GM18526 (cell line): ENCODE results near the gene IL17B.

ENCODE experiments used
- POLR2A ChIP-seq: IDR thresholded peaks from 3 replicates; pipeline ENCODE4 v1.6.1; 2011; ENCODE audit not compliant: insufficient read length; ENCODE audit errors: extremely low read depth

Gene IL17B

DNA sequence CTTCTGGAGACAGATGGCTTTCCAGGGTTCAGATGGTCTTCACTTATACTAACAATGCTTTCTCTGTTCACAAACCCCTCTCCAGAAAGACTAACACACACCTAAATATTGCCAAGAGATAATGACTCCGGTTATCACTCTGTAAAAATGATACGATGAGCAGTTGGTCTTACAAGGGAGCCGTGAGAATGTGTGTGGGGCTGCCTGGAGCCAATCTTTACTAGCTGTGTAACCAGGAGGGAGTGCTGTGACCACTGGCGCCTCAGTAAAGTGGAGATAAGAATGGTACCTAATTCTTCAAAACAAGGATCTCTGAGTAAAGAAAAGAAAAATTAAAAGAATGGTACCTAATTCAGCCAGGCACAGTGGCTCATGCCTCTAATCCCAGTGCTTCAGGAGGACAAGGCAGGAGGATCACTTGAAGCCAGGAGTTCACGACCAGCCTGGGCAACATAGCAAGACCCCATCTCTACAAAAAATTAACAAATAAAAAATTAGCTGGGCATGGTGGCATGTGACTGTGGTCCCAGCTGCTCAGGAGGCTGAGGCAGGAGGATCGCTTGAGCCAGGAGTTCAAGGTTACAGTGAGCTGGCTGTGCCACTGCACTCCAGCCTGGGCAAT lies 39.9 kb upstream of the IL17B start:
- TF ChIP-seq POLR2A = no peak

DNA sequence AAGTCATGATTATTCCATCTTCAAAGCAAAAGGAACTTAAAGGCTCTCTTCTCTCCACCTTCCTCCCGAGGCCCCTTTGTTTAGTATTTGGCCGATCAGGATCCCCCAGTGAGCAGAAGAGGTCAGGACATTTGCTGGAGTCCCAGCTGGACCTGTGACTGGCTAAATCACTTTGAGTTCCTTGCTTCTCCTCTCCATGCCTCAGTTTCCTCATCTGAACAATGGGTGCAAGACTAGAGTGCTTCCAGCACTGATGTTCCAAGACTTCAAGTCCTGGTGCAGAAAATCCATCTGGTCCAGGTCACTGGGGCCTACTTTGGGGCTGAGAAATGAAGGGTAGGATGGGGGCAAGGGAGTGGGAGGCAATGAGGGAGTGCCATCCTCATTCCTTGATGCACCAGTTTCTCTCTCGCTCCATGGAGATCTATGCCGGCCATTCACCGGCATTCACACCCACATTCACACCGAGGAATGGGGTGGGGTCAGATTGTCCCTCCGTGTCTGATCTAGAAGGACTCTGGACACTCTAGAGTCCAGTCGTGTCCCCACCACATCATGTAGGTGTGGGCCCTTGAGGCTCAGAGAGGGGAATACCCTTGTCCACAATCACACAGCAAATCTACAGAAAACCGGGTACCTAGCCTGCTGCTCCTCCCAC lies 38.7 kb upstream of the IL17B start:
- TF ChIP-seq POLR2A = no peak

DNA sequence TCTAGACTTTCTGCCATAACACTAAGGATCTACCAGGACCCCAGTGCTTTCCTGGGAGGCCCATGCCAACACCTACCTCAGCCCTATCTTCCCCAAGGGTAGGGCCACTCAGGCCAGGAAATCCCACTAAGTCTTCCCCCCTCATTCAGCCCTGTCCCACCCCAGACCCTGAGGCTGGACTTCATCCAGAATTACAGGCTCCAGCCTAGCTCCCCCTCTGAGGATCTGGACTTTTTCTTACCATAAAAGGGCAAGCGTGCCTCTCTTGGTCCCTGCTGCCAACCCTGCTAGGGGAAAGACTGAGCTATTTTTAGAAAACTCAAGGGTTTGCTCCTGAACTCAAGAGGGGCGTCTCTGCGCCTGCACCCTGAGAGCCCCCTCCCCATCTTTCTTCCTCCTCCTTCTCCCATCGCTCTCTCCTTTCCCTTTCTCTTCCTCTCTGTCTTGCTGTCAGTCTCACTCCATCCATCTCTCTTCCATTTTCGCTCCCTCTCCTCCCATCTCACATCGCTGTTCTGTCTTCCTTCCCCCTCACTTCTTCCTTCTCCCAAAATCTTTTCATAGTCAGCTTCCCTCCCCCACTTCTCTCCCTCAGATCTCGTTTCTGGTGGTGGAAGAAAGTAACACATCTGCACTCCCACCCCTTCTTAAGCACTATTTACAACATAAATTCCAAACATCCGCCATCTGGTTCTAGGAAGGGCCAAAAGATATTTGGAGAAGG lies 38.1 kb upstream of the IL17B start:
- no peak for TF ChIP-seq POLR2A

DNA sequence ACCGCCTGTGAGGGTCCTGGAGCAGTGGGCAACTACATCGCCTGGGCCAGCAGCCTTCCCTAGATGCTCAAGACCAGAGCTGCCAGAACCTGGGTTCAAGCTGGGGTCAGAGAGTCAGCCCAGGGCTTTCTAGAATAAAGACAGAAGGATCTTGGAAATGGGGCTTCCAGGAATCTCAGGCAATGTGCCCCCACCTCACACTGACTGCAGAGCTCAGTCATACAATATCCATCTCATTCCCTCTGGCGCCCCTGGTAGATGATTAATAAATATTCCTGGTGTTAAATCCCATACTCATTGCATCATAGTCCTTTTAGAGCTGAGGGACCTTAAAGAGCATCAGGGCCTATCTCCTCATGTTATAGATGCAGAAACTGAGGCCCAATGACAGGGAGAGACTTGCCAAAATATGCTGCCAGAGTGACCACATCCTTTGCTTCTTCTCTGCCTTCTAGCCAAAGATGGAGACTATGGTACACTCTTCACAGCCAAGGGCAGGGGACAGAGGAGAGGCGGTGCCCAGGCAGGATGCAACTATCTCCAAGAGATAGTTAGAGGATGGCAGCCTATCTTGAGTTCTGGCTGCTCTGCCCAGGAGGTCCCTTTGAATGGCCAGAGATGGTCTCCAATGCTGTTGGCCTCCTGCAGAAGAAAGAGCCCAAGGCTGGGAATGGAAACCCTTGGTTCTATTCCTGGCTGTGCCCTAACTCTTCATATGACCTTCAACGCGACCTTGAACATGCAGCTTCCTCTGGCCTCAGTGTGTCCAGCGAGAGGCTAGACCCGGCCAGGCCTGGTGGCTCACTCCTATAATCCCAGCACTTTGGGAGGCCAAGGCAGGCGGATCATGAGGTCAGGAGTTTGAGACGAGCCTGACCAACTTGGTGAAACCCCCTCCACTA lies 36.2 kb upstream of the IL17B start:
- TF ChIP-seq POLR2A = no peak

DNA sequence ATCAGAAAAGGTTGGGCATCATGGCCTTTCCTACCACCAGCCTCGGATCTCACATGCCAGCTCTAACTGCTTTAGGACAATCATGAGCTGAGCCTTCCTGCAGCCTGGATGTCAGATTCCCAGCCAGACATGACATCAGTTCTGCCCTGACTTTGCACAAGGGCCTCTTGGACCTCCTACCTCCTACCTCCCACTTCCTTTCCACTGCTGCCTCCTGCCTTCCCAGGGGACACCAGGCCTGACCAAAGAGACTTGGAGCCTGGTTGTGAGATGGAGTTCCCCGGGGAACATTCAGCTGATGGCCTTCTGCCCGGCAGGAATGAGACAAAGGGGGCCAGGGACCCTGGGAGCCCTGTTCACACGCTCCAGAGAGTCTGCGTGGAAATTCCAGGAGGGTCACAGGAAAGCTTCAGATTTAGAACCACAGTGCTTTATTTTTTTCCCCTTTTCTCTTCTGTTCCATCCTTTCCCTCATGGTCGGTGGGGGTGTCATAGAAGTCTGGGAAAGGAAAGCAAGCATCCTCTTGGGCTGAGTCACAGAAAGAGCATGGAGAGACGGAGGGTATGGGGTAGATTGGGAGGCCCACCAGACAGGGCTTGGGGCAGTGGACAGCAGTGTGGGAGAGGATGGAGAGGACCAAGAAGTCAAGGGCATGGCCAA lies 35.4 kb upstream of the IL17B start:
- TF ChIP-seq POLR2A = no peak

DNA sequence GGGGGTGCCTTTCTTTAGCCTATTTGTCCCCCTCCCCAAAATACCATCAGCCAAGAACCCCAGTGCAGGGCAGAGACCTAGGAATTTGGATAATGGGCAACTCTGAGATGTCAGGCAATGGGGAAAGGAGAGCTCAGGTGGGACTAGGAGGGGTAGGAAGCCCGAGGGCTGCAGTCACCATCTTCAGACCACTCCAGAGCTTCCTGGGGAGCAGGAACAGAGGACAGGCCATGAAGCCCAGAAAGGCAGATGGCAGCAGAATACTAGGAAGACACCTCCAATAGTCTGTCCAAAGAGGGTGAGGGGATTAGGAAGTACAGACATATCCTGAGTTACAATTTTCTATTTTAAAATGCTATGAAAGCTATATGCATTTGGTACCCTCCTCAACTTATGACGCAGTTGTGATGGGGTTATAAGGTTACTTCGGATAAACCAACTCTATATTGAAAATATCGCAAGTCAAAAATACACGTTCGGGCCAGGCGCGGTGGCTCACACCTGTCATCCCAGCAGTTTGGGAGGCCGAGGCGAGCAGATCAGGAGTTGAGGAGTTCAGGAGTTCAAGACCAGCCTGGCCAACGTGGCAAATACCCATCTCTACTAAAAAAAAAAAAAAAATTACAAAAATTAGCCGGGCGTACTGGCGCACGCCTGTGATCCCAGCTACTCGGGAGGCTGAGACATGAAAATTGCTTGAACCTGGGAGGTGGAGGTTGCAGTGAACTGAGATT lies 34.6 kb upstream of the IL17B start:
- no peak for TF ChIP-seq POLR2A

DNA sequence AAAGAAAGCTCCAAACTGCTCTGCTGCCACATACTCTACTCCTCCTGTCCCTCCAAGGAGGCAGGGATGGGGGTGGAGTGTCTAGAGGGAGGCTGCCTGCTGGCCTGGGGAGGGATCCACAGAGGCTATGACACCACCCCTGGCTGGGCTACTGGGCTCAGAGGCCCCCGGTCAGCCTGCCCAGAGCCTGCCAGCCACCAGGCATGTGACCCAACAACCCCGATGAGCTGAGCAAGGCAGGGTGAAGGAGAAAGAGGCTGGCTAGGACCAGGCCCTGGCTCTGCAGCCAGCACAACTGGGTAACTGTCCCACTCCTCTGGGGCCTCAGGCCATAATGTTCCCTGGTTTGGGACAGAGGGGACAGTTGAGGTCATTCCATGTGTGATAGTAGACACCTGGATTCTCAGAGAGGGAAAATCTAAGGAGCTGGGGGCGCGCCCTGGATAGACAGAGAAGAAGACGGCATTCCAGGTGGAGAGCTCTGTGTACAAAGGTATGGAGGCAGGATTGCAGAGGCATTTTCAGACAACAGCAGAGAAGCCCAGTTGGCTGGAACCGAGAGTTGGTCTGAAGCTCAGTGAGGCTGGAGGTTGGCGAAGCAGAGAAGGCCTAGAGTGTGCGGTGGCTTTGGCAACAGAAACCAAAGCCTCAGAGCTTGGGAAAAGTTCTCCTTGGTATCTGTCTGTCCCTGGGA lies 33.8 kb upstream of the IL17B start:
- TF ChIP-seq POLR2A = no peak

DNA sequence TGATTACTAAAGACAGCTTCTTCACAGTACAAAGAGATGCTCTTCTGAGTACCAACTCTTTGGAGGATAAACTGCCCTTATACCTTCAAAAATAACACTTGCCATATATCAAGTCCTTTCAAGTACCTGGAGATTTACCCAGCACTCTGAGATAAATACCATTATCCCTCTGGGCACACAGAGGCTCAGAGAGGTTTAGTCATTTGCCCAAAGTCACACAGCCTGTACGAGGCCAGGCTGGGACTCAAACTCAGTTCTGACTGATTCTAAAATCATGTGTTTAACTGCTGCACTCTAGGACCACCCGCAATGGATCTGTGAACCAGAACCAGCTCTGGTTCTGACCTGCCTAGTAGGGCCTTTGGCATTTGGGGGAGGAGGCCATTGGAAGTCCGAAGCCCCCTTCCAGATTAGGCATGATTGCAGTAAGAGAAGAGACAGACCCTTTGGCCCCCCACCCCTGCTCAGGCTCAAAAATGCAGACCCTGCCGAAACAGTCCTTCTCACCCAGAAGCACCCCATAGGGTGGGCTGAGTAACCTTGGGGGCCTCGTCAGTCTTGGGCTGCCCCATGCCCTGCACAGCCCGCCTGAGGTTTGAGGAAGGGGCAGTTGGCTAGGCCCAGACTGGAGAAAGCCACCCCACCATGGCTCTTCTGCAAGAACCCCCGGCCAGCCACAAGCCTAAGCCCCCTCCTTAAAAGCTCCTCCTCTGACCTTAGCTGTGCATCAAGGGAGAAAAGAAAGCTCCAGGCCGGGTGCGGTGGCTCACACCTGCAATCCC lies 32.8 kb upstream of the IL17B start:
- TF ChIP-seq POLR2A = no peak

DNA sequence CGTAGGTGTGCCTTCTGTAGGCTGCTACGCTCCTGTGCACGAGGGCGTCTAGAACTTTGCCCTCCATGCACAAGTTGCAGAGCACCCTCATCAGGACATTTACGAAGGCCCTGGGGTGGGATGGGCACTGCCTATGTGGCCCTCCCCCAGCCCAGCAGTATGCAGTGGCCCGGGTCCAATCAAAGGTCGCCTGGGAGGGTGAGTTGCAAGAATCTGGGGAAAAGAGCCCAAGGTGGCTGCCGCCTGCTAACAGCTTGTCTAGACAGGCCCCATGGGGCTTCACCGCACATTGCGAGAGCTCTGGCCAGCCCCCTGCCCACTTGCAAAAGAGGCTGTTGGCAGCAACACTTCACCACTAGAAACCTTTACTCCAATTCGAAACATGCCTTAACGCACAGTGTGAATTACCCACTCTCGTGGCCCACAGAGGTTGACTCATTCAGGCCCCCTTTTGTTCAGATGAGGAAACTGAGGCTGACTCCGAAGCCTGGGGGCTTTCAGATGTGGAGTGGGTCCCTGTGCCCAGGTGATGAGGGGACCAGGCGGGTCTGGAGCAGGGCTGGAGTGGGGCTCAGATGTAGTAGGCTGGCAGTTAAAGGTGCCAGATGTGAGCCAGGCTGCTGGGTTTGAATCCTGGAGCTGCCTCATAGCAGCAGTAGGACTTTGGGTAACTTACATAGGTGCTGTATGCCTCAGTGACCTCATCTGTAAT lies 31.8 kb upstream of the IL17B start:
- no peak for TF ChIP-seq POLR2A

DNA sequence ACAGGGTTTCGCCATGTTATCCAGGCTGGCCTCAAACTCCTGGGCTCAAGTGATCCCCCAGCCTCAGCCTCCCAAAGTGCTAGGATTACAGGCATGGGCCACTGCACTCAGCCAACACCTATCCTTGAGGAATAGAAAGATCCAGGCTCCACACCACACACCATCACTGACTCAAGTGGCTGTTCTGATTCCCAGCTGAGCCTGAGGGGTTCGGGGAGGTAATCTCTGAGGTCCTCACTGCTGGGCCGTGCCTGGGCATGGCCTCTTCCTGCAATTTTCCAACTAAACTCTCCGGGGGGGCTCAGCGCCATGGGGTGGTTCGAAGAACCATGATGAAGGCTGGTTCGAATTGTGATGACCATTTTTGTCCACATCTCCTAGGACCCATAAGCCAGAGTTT lies 31.0 kb upstream of the IL17B start:
- TF ChIP-seq POLR2A = no peak

DNA sequence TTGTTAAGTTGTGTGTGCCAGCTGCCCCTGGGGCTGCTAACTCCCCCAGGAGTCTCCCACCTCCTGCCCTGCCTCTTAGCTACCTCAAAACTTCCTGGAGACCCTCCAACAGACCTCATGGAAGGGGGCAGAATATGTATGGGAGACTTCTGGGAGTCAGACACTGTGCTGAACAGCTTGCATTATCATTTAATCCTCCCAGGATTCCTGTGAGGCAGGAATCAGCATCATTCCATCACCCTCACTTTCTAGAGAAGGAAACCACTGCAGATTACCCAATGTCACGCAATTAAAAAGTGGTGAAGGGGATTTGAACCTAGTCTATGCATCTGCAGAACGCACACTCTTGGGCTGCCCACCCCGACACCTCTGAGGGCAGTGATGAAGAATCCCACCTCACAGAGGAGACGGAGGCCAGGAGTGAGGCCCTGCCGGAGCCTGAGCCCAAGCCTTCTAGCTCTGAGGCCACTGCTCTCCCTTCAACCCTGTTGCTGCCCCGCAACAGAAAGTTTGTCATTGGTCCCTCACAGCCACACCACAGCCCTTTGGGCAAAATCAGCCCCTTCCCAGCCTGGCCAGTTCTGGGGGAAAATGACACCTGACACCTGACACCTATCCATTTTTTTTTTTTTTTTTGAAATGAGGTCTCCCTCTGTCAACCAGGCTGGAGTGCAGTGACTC lies 30.3 kb upstream of the IL17B start:
- TF ChIP-seq POLR2A = no peak
